Stimulated activated CD4-positive, alpha-beta T cell treated with anti-CD3 and anti-CD28 coated beads, Interleukin-12 subunit alpha, Interleukin-12 subunit beta, amount 100 ng/mL, for 24 hours (primary cell): ENCODE results near the gene PDS5A.
"Not testable (repeated sequence)": the region's sequence is repeated elsewhere in the genome, so short reads cannot be mapped to it uniquely, and the experiment has no call there.

Source experiments
- DNase-seq, 2 experiments: peaks; one replicate each; pipeline ENCODE4 v3.0.0-alpha.2; 2020; ENCODE audit warnings: low read depth in 2 of 2

Gene PDS5A

DNA sequence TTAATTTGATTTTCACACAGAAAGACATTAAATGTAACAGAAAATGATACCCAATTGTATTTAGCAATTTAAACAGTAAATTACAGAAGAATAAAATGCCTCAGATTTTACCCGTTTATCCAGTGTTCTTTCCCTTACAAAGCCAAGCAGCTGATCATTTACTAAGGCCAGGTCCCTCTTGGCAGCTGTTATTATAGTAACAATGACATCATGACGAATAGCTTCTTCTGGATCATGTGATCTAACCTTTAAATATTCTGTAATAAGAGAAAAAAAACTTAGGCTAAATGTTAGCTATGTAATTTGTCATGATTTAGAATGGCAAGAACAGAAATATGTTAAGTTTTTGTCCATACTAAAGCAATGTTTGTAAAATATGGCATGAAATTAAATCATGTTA is 69.4 kb downstream of the PDS5A start:
- DNase-seq = no peak

DNA sequence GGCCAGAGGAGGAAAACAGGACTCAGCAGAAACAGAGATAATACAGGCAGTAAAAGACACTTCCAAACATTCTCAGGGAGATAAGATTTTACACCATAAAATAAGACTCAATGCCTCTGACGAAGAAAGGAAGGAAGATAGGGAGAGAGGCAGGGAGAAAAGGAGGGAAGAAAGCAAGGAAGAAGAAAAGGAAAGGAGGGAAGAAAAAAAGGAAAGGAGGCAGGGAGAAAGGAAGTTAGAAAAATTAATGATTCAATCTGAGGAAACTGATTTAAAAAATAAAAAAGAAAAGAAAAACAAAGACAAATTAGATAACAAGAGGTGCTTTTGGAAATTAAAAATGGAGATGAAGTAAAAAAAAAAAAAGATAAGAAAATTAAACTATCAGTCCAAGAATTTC is 72.1 kb downstream of the PDS5A start:
- DNase-seq = no peak

DNA sequence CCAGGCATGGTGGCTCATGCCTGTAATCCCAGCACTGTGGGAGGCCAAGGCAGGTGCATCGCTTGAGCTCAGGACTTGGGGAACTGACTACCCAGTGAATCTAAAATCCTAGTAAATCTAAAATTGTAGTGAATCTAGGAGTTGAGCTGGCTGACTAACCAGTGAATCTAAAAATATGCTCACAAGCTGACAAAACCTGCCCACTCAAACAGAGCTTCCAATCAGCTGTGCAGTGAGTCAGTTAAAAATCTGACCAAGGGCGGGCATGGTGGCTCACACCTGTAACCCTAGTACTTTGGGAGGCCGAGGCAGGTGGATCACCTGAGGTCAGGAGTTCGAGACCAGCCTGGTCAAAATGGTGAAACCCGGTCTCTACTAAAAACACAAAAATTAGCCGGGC is 72.7 kb downstream of the PDS5A start:
- not testable (repeated sequence) for DNase-seq

DNA sequence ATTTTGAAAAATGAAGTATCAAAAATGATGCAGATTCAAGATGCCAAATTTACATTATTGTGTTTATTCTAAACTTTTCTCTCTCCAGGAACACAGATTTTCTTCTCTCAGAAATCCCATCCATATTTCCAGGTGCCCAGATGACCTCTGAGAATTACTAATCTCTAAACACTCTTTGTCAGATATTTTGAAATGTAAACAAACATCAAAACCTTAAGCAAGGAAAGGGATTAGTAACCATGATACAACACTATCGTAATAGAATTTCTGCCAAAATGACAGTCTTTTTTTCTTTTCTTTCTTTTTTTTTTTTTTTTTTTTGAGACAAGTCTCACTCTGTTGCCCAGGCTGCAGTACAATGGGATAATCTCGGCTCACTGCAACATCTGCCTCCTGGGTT is 76.7 kb downstream of the PDS5A start:
- no peak for DNase-seq

DNA sequence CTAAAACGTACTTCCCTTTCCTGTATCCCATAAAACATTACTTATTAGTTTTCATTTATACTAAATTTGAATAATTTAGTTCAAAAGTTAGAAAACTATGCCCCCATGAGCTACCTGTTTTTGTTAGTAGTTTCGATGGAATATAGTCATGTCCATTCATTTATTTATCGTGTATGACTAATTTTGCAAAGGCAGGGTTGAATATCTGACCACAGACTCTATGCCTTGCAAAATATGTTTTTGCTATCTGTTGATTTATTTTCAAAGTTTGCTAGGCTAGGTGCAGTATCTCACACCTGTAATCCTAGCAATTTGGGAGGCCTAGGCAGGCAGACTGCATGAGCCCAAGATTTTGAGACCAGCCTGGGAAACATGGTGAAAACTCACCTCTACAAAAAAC is 78.4 kb downstream of the PDS5A start:
- no peak for DNase-seq

DNA sequence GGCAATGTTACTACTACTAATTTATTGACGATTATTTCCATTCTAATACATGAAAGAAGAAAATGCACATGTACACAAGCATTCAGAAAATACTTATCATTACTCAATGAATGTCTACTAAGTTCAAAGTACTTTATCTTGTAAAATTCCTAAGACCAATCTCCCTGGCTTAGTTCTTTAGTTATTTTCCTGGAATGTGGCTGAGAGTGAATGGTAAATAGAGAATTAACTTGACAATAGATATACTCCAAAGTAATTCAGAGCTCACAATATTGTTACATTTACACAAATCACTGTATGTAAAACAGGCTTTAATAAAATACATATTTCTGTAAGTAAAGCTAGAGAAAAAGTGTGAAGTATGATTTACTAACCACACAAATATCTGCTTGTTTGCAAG is 79.7 kb downstream of the PDS5A start:
- DNase-seq = no peak

DNA sequence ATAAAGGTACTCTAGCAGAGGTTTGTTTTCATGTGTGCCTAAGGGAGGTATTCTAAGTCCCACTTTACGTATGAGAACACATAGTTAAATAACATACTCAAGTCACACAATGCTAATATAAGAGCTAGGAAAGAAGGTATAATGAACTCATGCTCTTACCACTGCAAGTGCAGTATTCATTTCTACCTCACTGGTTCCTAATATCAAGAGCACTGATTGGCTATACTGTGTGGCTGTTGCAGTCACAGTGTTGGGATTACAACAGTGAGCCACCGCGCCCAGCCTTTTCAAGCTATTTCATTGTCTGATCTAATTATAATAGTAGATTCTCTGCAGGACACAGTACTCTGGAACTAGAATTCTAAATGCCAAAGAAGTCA is 84.0 kb downstream of the PDS5A start:
- no peak for DNase-seq

DNA sequence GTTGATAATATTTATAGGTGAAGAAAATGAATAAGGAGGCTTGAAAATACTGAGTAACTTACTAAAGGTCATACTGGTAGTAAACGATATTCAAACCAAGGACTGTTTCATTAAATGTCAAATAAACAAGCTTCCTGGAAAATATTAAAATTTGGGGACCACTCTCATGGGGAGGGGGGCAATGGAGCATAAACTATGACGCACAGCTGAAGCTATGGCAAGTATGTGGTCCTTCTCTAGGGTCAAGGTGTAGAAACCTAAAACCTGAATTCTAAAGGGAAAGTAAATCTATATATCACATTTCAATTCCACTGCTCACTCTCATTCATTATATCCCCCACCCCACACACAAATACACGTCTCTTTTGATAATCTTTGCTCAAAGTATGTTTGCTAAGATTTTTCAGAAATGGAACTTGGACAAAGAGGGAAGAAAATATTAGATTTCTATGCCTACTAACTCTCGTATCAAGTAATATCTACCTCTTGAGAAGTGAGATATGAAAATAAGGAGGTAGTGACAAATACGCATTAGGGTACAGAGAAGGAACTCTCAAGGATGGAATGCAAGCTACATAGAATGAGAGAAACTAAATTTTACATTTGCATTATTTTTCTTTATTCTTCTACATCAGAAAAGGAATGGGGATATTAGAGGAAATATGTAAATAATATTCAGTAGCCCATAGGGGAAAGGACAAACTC is 84.6 kb downstream of the PDS5A start:
- no peak for DNase-seq

DNA sequence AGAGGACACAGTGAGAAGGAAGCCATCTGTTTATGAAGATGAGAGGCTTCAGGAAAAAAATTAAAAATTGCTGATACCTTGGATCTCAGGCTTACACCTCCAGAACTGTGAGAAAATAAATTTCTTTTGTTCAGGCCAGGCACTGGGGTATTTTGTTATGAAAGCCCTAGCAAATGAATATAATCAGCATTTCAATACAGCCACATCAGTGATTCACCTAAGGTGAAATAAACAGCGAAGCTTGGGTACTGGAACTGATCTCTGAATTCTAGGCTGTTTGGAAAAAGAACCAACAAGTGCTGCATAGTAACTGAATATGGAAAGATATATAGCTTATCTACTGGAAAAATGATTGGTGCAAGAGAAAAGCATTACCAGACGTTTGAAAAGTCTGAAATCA is 88.5 kb downstream of the PDS5A start:
- no peak for DNase-seq

DNA sequence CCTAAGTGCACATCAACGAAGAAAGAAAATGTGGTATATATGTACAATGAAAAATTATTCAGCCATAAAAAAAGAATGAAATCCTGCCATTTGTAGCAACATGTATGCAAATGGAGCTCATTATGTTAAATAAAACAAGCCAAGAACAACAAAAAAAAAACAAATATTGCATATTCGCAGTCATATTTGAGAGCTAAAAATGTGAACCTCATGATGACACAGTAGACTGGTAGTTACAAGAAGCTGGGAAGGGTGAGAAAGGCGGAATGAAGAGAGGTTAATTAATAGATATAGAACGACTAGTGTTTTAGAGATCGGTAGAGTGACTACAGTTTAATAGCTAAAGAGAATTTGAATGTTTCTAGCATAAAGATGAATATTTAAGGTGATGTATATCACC is 89.2 kb downstream of the PDS5A start:
- DNase-seq = no peak

DNA sequence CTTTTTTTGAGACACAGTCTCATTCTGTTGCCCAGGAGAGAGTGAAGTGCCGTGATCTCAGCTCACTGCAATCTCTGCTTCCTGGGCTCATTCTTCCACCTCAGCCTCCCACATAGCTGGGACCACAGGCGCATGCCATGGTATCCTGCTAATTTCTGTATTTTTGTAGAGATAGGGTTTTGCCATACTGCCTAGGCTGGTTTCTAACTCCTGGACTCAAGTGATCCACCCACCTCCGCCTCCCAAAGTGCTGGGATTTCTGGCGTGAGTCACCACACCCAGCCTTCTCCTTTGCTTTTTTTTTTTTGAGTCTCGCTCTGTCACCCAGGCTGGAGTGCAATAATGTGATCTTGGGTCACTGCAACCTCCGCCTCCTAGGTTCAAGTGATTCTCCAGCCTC is 94.1 kb downstream of the PDS5A start:
- DNase-seq = no peak

DNA sequence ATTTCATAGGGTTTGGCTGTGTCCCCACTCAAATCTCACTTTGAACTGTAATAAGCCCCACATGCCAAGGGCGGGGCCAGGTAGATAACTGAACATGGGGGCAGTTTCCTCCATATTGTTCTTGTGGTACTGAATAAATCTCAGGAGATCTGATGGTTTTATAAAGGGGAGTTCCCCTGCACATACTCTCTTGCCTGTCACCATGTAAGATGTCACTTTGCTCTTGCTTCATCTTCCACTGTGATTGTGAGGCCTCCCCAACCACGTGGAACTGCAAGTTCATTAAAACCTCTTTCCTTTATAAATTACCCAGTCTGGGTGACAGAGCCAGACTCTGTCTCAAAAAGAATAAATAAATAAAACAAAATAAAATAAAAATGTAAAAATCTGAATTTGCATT is 95.9 kb downstream of the PDS5A start:
- DNase-seq = no peak

DNA sequence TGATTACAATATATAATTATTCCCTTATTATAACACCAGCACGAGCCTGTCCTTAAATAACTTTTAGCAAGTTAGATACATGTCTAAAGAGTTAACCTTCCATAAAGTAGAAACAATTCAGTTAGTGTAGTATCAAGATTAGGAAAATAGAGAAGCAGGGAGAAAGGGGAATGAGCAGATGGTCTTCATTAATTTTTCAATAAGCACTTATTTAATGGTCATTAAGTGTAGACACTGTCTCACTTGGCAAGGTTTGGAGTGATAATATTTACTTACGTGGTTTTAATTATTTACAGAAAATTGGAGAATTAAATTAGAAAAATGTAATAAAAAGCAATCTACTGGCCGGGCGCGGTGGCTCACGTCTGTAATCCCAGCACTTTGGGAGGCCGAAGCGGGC is 99.7 kb downstream of the PDS5A start:
- DNase-seq = no peak

DNA sequence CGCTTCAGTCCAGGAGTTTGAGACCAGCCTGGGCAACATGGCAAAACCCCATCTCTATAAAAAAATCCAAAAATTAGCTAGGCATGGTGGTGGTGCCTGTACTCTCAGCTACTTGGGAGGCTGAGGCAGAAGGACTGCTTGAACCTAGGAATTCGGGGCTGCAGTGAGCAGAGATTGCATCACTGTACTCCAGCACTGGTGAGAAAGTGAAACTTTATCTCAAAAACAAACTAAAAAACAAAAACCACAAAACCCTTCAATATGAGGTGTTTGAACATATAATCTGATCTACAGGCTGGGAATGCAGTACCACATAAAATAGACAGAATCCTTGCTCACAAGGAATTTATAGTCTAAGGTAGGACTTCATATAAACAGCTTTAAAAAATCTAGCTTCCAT is 103.9 kb downstream of the PDS5A start:
- DNase-seq = no peak

DNA sequence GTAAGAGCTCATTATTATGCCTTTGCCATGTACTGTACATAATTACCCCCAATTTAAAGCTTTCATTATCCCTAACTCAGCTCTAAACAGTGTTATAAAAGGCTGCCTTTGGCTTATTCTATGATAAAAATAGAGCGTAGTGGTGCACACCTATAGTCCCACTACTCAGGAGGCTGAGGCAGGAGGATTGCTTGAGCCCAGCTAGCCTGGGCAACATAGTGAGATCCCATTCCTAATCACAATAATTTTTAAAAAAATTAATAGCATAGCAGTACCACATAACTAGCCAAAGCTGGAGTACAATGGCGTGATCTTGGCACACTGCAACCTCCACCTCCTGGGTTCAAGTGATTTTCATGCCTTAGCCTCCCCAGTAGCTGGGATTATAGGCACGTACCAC is 112.4 kb downstream of the PDS5A start:
- no peak for DNase-seq

DNA sequence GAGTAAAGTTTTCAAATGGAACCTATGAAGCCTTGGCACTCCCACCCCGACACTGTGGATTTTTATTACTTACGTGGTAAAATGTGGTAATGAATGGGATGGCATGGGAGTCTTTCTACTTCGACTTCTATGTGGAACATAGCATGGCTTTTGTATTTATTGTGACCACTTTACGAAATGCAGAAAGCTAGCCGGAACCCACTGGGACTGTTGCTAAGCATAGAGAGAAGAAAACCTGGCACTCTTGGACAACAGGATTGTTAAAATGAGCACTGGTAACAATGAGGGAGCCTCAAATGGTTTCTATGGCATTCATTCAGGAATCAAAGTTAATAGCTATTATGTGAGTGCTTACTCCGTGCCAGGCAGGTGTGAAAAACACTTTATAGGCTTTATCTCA is 113.3 kb downstream of the PDS5A start:
- DNase-seq = no peak

DNA sequence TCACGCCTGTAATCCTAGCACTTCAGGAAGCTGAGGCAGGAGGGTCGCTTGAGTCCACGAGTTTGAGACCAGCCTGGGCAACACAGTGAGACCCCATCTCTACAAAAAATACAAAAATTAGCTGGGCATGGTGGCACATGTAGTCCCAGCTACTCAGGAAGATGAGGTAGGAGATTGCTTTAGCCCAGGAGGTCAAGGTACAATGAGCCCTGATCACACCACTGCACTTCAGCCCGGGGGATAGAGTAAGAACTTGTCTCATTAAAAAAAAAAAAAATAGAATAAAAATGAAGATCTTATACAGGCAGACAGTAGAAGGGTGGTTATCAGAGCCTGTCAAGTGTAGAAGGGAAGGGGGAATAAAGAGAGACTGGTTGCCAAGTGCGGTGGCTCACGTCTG is 116.9 kb downstream of the PDS5A start:
- DNase-seq = no peak

DNA sequence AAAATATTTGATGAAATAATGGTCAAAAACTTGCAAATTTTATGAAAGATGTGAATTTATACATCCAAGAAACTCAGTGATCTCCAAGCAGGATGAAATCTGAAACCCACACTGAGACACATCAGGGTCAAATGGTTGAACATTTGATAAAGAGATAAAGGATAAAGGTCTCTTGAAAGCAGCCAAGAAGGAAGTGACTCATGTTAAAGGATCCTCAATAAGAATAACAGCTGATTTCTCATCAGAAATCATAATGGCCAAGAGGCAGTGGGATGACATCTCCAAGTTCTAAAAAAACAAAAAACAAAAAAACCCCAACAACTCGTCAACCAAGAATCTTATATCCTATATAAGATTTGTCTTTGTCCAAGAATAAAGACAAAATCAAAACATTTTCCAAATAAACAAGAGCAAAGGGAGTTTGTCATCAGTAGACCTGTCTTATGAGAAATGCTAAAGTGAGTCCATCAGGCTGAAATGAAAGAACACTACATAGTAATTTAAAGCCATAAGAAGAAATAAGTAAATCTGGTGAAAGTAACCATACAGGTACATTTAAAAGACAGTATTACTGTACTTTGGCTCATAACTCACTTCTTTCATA is 121.7 kb downstream of the PDS5A start:
- no peak for DNase-seq

DNA sequence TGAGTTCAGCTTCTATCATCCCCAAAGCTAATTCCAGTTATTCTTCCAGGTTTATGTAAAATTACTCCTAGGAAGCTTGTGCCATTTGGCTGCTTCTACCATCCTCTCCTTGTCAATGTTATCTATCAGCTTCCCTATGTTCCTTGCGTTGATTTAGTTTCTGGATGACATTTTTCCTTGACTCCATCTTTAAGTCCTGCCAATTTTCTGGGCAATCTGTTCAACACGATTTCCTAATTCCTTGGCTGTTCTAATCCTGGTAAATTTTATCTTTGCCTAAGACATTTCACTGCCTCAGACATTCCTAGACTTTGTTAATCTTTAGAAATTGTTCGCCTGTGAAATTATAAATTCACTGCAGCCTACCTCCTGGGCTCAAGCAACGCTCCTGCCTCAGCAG is 125.1 kb downstream of the PDS5A start:
- no peak for DNase-seq

DNA sequence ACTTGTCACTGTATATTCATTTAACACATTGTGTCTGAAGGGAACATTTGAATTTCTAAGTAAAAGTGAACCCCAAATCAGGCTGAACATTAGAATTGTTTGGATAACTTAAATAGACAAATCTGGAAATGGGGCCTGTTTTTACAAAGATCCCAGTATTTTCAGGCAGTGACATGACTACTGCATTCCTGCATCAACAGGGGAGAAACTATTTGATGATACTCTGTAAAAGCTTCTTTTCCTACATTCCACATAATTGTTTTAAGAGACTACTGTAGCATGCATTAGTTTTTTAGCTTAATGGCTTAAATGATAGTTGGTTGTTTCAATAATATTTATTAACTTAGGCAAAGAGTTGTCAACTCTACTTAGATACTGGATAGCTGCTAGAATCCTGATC is 127.0 kb downstream of the PDS5A start:
- no peak for DNase-seq

DNA sequence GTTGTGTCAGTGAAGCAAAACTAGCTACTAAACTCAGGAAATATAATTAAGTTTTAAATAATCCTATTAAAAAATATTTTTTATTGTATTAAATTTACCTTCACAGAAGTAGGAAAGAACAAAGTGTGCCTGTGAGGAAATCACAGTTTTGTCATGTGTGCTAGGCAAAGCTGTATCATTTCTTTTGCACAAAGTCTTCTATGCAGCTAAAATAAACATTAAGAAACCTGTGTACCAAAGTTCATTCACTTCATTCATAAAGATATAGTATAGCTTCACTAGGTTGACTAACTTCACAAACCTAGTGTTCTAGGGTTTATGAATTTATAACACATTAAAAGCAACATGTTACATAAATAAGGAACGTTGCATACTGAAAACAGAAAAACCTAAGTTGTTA is 131.0 kb downstream of the PDS5A start:
- no peak for DNase-seq

DNA sequence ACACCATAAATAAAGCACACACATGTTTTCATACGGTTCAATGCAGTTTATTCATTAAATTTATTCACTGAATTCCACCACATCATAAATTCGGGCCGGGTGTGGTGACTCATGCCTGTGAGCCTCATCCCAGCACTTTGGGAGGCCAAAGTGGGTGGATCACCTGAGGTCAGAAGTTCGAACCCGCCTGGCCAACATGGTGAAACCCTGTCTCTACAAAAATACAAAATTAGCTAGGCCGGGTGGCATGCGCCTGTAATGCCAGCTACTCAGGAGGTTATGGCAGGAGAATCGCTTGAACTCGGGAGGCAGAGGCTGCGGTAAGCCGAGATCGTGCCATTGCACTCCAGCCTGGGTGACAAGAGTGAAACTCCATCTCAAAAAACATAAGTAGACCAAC is 131.6 kb downstream of the PDS5A start:
- no peak for DNase-seq

DNA sequence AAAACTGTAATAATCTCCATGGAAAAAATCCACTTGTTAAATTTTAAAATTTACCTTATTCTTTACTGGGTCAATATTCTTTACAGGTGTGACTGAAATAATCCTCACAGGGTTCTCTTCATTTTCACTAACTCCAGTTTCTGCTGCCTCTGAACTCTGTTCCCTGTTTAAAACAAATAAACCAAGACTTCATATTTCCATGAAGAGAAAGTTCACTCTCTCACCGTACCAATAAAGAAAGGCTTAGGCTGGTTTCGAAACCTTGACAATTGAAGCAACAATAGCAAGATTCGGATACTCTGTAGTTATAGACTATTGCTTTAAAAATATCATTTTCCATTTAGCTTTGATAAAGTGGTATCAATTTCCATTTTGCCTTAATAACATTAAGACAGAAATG is 135.8 kb downstream of the PDS5A start:
- DNase-seq = no peak

DNA sequence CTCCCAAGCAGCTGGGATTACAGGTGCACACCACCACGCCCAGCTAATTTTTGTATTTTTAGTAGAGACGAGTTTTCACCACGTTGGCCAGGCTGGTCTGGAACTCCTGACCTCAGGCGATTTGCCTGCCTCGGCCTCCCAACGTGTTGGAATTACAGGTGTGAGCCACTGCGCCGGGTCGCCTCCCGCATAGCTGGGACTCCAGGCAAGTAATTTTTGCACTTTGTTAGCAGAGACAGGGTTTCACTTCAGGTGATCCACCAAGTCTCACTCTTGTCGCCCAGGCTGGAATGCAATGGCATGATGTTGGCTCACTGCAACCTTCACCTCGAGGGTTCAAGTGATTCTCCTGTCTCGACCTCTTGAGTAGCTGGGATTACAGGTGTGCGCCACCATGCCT is 137.2 kb downstream of the PDS5A start:
- not testable (repeated sequence) for DNase-seq
